HG03521 (cell line): ENCODE results near the gene ACSF3.
A peak's percentile ranks its signal among the peaks of the same experiment; 100 is the strongest.

Experiments
- ATAC-seq: cut with Tn5 transposase; IDR thresholded peaks from one replicate; pipeline ENCODE4 v1.9.1; 2021; ENCODE audit warnings: mild to moderate bottlenecking, moderate library complexity; ENCODE audit not compliant: unreplicated experiment

The ACSF3 gene

DNA sequence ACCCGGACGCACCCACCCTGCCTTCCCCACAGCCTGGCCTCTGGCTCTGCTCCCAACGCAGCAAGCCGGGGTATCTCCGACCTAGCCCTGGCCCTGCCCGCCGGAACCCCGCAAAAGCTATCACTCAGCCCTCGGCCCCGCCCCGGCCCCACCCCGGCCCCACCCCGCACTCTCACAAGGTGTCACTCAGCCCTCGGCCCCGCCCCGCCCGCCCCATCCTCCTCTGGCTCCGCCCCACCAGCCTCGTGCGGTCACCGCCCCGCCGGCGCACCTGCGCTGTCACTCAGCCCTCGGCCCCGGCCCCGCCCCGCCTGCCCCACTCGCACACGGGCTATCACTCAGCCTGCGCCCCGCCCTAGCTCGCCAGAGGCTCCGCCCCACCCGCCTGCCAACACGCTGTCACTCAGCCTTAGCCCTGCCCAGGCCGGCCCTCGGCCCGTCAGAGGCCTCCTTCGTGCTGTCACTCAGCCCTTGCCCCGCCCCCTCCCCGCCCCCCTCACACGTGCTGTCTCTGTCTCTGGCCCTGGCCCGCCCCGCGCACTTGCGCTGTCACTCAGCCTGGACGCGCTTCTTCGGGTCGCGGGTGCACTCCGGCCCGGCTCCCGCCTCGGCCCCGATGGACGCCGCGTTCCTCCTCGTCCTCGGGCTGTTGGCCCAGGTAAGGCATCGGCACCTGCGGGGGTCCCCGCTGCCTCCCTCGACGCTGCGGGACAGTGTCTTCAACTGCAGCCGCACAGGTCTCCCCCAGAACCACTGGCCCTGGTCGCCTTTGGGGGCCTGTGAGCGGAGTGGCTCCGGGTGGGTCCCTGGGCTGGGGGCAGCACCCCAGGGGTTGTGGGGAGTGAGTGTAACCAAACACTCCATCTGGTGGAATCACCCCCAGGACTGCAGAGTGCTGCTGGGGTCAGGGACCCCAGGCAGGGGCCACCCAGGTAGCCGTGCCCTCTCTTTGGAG lies 77.8 kb downstream of the ACSF3 start, which contains the start of gene CDH15:
TSS of gene CDH15 (plus strand) at position 533 of the 955 bp plus-strand sequence. CDS start at position 617, 84 bp downstream.
- peak; percentile 79 for ATAC-seq

DNA sequence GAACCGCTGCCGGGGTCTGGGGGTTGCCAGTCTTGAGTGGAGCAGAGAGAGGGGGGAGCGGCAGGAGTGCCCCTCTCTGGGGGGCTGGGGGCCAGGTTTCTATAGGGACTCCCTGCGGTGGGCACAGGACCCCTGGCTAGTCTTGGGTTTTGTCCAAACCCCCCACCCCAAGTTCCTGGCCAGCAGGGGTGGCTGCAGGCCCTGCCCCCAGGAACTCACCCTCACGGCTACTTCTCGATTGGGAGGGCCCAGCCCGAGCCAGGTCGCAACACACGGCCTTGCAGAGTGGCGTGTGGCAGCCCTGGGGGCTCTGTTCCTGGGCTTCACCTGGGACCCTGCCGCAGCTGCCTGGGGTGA lies 78.5 kb downstream of the ACSF3 start:
- no peak for ATAC-seq

DNA sequence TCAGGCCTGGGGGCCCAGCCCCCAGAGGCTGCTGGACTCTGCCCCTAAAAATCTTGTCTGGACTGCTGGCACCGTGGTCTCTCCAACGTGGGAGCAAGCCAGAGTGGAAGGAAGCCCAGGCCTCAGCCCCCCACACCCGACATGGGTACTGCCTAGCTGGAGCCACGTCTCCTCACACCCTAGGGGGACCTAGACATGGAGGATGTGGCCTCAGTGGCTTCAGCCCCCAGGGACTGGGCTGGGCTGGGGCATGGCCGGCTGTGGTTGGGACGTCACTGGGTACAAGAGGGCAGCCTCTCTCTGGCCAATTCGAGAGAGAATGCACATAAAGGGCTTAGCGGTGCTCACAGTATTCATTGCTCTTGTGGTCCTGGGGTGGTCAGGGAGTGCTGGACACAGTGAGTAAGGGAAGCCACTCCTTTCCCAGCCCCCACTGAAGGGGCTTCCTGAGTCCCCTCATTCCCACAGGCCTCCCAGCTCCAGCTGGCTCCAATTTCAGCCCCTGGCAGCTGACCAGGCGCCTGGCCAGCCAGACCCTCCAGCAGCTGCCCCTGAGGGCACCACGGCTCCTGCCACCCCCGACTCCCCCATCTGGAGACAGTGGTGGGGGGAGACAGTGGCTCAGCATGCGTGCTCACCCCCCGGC lies 79.0 kb downstream of the ACSF3 start:
- ATAC-seq = no peak

DNA sequence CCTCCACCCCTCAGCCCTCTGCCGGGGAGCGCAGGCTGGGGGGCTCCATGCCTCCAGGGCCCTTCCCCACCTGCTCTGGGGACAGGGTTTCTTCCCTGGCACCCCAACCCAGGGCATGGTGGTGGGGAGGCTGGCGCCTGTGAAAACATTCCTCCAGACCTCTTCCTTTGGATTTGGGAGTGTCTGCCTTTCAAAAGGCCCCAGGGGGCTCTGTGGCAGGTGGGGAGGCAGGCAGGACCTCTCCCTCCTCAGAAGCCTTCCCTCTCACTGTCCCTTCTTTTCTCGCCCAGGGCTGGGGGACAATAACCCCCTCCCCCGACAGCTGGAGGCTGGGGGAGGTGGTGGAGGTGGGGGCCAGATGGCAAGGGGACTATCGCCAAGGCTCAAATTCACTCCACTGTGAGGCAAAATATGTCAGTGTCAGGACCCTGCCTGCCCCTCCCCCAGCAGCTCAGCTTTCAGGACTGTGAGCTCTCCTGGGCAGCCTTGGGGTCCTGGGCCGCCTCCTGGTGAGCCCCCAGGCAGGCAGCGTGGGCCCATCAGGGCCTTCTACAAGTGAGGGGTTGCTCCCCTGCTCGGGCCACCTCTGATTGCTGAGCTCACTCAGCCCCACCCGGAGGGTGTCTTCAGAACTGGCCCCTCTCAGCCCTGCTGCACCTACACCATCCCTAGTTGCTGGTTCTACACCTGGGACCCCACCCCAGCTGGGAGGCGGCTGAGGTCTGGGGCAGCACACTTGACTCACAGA lies 79.7 kb downstream of the ACSF3 start:
- no peak for ATAC-seq

- ATAC-seq = no peak
These were observed 80.6 kb downstream of the ACSF3 start for GRCh38 chr16:89174055-89174827.

DNA sequence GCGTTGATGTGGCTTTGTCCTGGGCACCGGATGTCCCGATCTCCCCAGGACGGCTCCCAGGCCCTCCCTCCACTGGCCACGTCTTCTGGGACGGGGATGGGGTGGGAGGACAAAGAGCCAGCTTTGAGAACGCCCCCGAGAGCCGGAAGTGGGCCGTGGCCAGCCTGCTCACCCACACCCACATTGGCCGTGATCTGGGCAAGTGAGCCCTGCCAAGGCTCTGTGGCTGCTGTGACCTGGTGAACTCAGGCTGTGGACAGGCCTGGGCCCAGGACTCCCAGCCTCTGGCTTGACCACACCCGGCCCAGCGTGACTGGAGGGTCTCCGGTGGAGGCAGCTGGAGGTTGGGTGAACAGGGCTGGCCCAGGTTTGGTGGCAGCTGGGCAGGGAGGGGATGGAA lies 81.2 kb downstream of the ACSF3 start:
- ATAC-seq = no peak

DNA sequence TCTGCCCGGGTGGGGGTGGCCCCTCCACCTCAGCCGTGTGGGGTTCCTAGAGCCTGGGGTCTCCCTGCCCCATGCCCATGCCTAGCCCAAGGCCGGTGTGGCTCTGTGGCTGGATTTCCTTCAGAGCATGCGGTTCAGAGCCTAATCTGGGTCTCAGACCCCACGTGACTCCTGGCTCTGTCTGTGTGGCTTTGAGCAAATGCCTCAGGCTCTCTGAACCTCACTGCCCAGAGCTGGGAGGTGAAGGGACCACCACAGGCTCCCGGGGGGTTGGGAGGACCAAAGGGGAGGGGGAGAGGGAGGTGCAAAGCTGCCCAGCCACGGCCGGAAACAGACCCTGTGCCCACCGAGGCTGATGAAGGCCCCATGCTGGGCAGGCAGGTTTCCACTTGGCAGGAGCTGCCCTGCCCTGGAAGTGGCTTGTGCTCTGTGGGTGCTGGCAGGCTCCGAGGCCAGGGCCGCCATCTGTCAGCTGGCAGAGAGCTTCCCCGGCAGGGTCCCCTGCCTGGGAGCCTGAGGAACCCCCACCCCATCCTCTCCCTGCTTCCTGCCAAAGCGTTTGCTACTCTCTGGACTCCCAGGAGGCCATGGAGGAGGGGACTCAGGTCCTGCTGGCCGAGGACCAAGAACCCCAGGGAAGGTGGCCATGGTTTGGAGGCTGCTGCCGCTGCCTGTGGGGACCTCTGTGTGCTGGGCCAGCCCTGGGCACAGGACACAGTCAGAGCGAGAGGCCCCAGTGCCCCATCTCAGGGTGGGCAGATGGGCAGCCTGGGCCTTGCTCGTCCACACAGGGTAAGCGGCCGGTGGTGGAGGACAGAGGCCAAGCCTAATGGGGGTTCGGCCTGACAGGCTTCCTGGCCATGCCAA lies 81.9 kb downstream of the ACSF3 start:
- no peak for ATAC-seq

DNA sequence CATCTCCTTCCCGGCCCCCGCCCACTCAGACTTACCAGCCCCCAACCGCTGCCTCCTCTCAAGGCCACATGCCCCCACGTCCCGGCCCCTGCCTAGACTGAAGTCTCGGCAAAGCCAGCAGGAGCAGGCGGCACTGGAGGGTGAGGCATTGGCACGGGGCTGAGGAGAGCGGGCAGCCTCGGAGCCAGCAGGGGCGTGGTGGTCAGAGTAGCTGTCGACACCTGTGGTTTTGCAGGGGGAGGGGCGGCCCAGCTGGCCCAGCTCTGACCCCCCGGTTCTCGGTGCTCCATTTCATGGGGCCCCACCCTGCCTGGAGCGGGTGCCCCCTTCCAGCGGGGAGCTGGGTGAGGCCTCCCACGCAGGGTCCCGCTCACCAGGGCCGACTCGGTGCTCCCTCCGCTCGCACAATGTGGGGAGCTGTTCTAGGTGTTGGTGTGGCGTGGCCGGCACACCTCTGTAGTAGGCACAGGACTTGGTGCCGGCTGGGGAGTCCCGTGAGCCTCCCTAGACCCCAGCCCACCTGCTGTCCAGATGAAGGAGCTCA lies 82.6 kb downstream of the ACSF3 start:
- ATAC-seq = no peak

DNA sequence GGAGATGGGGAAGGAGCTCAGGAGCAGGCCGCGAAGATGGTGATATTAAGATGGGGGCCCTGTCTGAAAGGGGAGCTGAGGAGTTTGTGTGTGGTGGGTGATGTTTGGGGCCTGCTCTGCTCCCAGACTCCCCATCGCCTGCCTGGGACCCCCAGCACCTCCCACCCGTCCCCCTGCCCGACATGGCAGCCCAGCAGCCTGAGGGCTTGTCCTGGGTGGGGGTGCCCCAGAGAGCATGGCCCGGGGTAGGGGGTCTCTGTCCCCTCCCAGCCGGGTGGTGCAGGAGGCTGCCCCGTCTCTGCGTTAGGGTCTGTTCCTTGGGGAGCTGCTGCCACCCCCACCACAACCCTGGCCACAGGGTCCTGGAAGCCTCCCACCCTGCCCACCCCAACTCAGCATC lies 83.1 kb downstream of the ACSF3 start:
- ATAC-seq = no peak

GRCh38 chr16:89177501-89177900 lies 83.8 kb downstream of the ACSF3 start:
- ATAC-seq = no peak

GRCh38 chr16:89178453-89179147 lies 84.9 kb downstream of the ACSF3 start:
- ATAC-seq = no peak

DNA sequence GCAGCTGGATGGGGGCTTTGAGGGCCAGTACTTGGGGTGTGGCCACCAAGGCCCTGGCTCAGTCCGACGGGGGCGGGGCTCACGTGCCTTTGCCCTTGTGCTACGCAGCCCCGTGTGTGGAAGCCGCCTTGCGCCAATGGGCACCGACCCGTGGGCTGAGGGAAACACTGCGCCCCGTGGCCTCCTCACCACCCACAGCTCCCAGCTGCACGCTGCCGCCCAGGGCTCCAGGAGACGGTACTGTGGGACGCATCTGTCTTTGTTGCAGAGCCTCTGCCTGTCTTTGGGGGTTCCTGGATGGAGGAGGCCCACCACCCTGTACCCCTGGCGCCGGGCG lies 85.5 kb downstream of the ACSF3 start:
- ATAC-seq = no peak

DNA sequence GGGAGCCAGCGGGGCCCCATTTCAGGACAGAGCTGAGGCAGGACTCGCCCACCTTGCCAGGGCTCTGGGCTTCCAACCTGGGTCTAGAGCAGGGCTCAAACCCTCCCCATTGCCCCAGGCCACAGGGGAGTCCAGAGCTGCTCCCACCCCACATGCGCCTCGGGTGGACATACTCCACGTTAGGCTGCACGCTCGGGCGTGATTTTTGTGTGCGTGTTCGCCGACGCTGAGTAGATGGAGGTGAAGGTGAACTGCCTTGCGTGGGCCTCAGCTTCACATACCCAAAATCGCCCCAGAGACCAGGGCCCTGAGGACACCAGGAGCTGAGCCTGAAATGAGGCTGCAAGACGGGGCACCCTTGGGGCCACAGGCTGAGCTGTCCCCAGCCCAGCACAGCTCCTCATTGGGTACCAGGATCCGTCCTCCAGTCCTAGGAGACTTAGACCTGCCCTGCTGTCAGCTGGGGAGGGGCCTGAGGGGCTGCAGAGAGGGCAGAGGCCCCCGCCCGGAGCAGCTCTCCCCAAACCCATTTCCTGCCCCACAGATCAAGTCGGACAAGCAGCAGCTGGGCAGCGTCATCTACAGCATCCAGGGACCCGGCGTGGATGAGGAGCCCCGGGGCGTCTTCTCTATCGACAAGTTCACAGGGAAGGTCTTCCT lies 86.1 kb downstream of the ACSF3 start:
- ATAC-seq = no peak

DNA sequence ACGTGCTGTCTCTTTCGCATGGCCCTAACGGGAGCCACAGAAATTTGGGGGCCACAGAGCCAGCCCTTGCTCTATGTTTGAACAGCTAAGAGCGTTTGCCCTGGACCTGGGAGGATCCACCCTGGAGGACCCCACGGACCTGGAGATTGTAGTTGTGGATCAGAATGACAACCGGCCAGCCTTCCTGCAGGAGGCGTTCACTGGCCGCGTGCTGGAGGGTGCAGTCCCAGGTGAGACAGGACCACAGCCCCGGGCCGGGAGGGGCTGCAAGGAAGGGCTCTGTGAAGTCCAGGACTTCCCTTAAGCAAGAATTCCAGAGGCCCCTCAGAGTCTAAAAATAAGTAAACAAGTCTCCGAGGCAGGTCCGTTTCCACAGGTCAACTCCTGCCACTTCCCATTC lies 89.8 kb downstream of the ACSF3 start:
- no peak for ATAC-seq

GRCh38 chr16:89183975-89184676 lies 90.5 kb downstream of the ACSF3 start:
- ATAC-seq = no peak

GRCh38 chr16:89184677-89184932 lies 91.0 kb downstream of the ACSF3 start:
- ATAC-seq = no peak

GRCh38 chr16:89184933-89185794 lies 91.5 kb downstream of the ACSF3 start:
- ATAC-seq = no peak
